Mononuclear cell (primary cell): Measurements from ENCODE around the gene CTNND1. TPM values are rescaled to one million over a fixed set of nuclear protein-coding genes. Genes with fewer than 3 reads are reported as not detected.

ENCODE experiments used
- H3K27me3 ChIP-seq: 2 replicates; pipeline ENCODE4 v1.6.0; 2011; ENCODE audit warnings: low read length, control low read depth; ENCODE audit not compliant: insufficient read depth
- H3K4me1 ChIP-seq: 2 replicates; pipeline ENCODE4 v1.5.1; 2011; ENCODE audit warnings: mild to moderate bottlenecking, low read length, control low read depth; ENCODE audit not compliant: insufficient read depth
- H3K4me3 ChIP-seq: 2 replicates; pipeline ENCODE4 v1.5.1; 2011; ENCODE audit warnings: mild to moderate bottlenecking, low read length, moderate library complexity
- H3K9me3 ChIP-seq: 2 replicates; pipeline ENCODE4 v1.5.1; 2011; ENCODE audit warnings: low read depth, mild to moderate bottlenecking, control low read depth, low read length
- total RNA-seq: library from RNA; depleted of rRNA; stranded (reverse); fragments of >200 nt; gene quantifications from one replicate; pipeline ENCODE4 v1.2.3, GENCODE V29; 2012

Gene CTNND1
- total RNA-seq, 1 donor, result 19.6 TPM

- Histone ChIP-seq H3K9me3 (no peaks in the 10 kb centered on the region), H3K4me3 (no peak overlapping the region), H3K4me1 (peaks cover 29% of the 10 kb centered on the region), H3K27me3 (no peaks in the 10 kb centered on the region)
These were observed 15.1 kb downstream of the CTNND1 start for GRCh38 chr11:57776577-57777210.

GRCh38 chr11:57777969-57778317 lies 16.3 kb downstream of the CTNND1 start:
- Histone ChIP-seq H3K9me3 (no peaks in the 10 kb centered on the region), H3K4me3 (no peak overlapping the region), H3K27me3 (no peaks in the 10 kb centered on the region), H3K4me1 (peaks cover 31% of the 10 kb centered on the region)

- H3K4me1 ChIP-seq, result peaks cover 31% of the 10 kb centered on the region
- H3K4me3 ChIP-seq, result no peak overlapping the region
- H3K27me3 ChIP-seq, result no peaks in the 10 kb centered on the region
- H3K9me3 ChIP-seq, result no peaks in the 10 kb centered on the region
These were observed 16.9 kb downstream of the CTNND1 start for GRCh38 chr11:57778318-57779037.

GRCh38 chr11:57779276-57779675 lies 17.7 kb downstream of the CTNND1 start:
- H3K4me3 ChIP-seq, result no peak overlapping the region
- H3K9me3 ChIP-seq, result no peaks in the 10 kb centered on the region
- H3K4me1 ChIP-seq, result peaks cover 34% of the 10 kb centered on the region

GRCh38 chr11:57781529-57781943 lies 19.9 kb downstream of the CTNND1 start:
- no peak overlapping the region for H3K4me3 ChIP-seq
- H3K4me1 ChIP-seq, result peaks cover 33% of the 10 kb centered on the region

More at GRCh38 chr11:57779276-57779675, 17.7 kb downstream of the CTNND1 start:
- H3K27me3 ChIP-seq, result no peaks in the 10 kb centered on the region

GRCh38 chr11:57785072-57785471 lies 23.5 kb downstream of the CTNND1 start:
- Histone ChIP-seq H3K4me1 (peaks cover 42% of the 10 kb centered on the region), H3K9me3 (no peaks in the 10 kb centered on the region), H3K27me3 (no peaks in the 10 kb centered on the region), H3K4me3 (no peak overlapping the region)

More at GRCh38 chr11:57781529-57781943, 19.9 kb downstream of the CTNND1 start:
- Histone ChIP-seq H3K9me3 (no peaks in the 10 kb centered on the region), H3K27me3 (no peaks in the 10 kb centered on the region)

- no peaks in the 10 kb centered on the region for H3K27me3 ChIP-seq
- H3K4me1 ChIP-seq, result peaks cover 55% of the 10 kb centered on the region
- H3K4me3 ChIP-seq, result no peak overlapping the region
- H3K9me3 ChIP-seq, result no peaks in the 10 kb centered on the region
These were observed 24.8 kb downstream of the CTNND1 start for GRCh38 chr11:57786436-57786835.

GRCh38 chr11:57787006-57787604 lies 25.5 kb downstream of the CTNND1 start:
- Histone ChIP-seq H3K4me3 (no peak overlapping the region), H3K4me1 (peaks cover 58% of the 10 kb centered on the region), H3K27me3 (no peaks in the 10 kb centered on the region), H3K9me3 (no peaks in the 10 kb centered on the region)

GRCh38 chr11:57787920-57788702 lies 26.5 kb downstream of the CTNND1 start:
- Histone ChIP-seq H3K9me3 (no peaks in the 10 kb centered on the region), H3K27me3 (no peaks in the 10 kb centered on the region), H3K4me1 (peaks cover 68% of the 10 kb centered on the region), H3K4me3 (no peak overlapping the region)

GRCh38 chr11:57788703-57789088 lies 27.1 kb downstream of the CTNND1 start:
- Histone ChIP-seq H3K27me3 (no peaks in the 10 kb centered on the region), H3K4me1 (peaks cover 74% of the 10 kb centered on the region), H3K9me3 (no peaks in the 10 kb centered on the region), H3K4me3 (no peak overlapping the region)

GRCh38 chr11:57791321-57792059 lies 29.9 kb downstream of the CTNND1 start:
- Histone ChIP-seq H3K4me3 (no peak overlapping the region), H3K27me3 (no peaks in the 10 kb centered on the region), H3K4me1 (peaks cover 63% of the 10 kb centered on the region), H3K9me3 (no peaks in the 10 kb centered on the region)

GRCh38 chr11:57792060-57792541 lies 30.5 kb downstream of the CTNND1 start:
- H3K27me3 ChIP-seq, result no peaks in the 10 kb centered on the region
- H3K4me1 ChIP-seq, result peaks cover 63% of the 10 kb centered on the region
- H3K9me3 ChIP-seq, result no peaks in the 10 kb centered on the region
- peak overlapping the region; percentile 22 for H3K4me3 ChIP-seq

GRCh38 chr11:57792870-57793269 lies 31.3 kb downstream of the CTNND1 start:
- no peaks in the 10 kb centered on the region for H3K9me3 ChIP-seq
- no peaks in the 10 kb centered on the region for H3K27me3 ChIP-seq
- peaks cover 58% of the 10 kb centered on the region for H3K4me1 ChIP-seq
- peak overlapping the region; percentile 22 for H3K4me3 ChIP-seq

GRCh38 chr11:57793351-57794115 lies 31.9 kb downstream of the CTNND1 start:
- no peak overlapping the region for H3K4me3 ChIP-seq
- H3K9me3 ChIP-seq, result no peaks in the 10 kb centered on the region
- H3K4me1 ChIP-seq, result peaks cover 55% of the 10 kb centered on the region
- no peaks in the 10 kb centered on the region for H3K27me3 ChIP-seq
